ENCODE measurements around the gene OR10A7. TPM values are rescaled to one million over a fixed set of nuclear protein-coding genes. Genes with fewer than 3 reads are reported as not detected.
A peak's percentile ranks its signal among the peaks of the same experiment; 100 is the strongest.

The OR10A7 gene
- total RNA-seq, 1 experiment from 2014 or later: not detected

DNA sequence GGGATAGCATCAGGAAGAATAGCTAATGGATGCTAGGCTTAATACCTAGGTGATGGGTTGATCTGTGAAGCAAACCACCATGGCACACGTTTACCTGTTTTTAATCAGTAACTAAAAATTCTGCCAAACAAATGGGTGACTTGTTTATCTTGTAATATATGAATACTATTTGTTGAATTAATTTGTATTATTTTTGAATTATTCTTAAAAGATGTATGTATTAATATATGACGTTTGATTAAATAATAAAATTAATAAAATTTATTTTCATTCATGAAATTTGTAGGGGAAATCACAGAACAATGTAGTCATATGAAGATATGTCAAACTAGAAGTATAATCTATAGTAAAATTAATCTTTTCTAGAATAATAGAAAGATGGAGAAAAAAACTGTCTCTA lies 32.3 kb upstream of the OR10A7 start:
- ATAC-seq: no peak
- POLR2A ChIA-PET: no interaction called here
- CTCF ChIA-PET: interaction anchor here (0.7 to 1.0 kb wide), 2 partner anchors 156 to 430 kb away, joined by 3 to 8 read pairs; no protein-coding TSS in a partner anchor
- in situ Hi-C loops (cut with HindIII; ENCODE audit: low pct_unique_long_range_greater_than_20kb, low sequenced_read_pairs) (no loop called here), intact Hi-C loops (cut with micrococcal nuclease; ENCODE audit: unreplicated experiment) (no loop called here)
- Histone ChIP-seq H3K36me3 (ENCODE audit: control insufficient read depth, insufficient read depth, low read length) (no peaks in the 10 kb centered on the region), H3K9me3 (ENCODE audit: control insufficient read depth, insufficient read depth, low read depth, low read length) (no peaks in the 10 kb centered on the region), H3K27ac (ENCODE audit: low read length) (no peak overlapping the region), H3K4me3 (ENCODE audit: low read depth in 2 of 2, low read length in 2 of 2) (no peak overlapping the region), H3K27me3 (ENCODE audit: control insufficient read depth, insufficient read depth, low read length) (no peaks in the 10 kb centered on the region), H3K4me1 (ENCODE audit: control insufficient read depth, insufficient read depth, low read length) (no peaks in the 10 kb centered on the region)
- TF ChIP-seq TCF7L2 (IDR thresholded peaks at IDR 0.05; ENCODE audit: low read depth, low read length): no peak
- no peak for TF ChIP-seq SIN3A (IDR thresholded peaks at IDR 0.05; ENCODE audit: borderline replicate concordance, insufficient read depth, low read depth, low read length)
- no peak for TF ChIP-seq POLR2AphosphoS5 (IDR thresholded peaks at IDR 0.05; ENCODE audit: low read depth, low read length)
- TF ChIP-seq, protein P1, sequence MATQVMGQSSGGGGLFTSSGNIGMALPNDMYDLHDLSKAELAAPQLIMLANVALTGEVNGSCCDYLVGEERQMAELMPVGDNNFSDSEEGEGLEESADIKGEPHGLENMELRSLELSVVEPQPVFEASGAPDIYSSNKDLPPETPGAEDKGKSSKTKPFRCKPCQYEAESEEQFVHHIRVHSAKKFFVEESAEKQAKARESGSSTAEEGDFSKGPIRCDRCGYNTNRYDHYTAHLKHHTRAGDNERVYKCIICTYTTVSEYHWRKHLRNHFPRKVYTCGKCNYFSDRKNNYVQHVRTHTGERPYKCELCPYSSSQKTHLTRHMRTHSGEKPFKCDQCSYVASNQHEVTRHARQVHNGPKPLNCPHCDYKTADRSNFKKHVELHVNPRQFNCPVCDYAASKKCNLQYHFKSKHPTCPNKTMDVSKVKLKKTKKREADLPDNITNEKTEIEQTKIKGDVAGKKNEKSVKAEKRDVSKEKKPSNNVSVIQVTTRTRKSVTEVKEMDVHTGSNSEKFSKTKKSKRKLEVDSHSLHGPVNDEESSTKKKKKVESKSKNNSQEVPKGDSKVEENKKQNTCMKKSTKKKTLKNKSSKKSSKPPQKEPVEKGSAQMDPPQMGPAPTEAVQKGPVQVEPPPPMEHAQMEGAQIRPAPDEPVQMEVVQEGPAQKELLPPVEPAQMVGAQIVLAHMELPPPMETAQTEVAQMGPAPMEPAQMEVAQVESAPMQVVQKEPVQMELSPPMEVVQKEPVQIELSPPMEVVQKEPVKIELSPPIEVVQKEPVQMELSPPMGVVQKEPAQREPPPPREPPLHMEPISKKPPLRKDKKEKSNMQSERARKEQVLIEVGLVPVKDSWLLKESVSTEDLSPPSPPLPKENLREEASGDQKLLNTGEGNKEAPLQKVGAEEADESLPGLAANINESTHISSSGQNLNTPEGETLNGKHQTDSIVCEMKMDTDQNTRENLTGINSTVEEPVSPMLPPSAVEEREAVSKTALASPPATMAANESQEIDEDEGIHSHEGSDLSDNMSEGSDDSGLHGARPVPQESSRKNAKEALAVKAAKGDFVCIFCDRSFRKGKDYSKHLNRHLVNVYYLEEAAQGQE (IDR thresholded peaks at IDR 0.05; ENCODE audit: insufficient read depth in 1 of 2, low read depth in 2 of 2, low read length in 1 of 2): no peak
- TF ChIP-seq, protein P2, sequence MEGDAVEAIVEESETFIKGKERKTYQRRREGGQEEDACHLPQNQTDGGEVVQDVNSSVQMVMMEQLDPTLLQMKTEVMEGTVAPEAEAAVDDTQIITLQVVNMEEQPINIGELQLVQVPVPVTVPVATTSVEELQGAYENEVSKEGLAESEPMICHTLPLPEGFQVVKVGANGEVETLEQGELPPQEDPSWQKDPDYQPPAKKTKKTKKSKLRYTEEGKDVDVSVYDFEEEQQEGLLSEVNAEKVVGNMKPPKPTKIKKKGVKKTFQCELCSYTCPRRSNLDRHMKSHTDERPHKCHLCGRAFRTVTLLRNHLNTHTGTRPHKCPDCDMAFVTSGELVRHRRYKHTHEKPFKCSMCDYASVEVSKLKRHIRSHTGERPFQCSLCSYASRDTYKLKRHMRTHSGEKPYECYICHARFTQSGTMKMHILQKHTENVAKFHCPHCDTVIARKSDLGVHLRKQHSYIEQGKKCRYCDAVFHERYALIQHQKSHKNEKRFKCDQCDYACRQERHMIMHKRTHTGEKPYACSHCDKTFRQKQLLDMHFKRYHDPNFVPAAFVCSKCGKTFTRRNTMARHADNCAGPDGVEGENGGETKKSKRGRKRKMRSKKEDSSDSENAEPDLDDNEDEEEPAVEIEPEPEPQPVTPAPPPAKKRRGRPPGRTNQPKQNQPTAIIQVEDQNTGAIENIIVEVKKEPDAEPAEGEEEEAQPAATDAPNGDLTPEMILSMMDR (IDR thresholded peaks at IDR 0.05): no peak
- DNase-seq (ENCODE audit: low read depth, low spot score): no peak
- BruUV-seq (replicated peaks): no TSS peak

- H3K4me3 ChIP-seq (ENCODE audit: low read depth in 2 of 2, low read length in 2 of 2): no peak overlapping the region
- BruUV-seq (replicated peaks): no TSS peak
- ATAC-seq (peak; percentile 97), DNase-seq (ENCODE audit: low read depth, low spot score) (peak; percentile 81)
- no peaks in the 10 kb centered on the region for H3K9me3 ChIP-seq (ENCODE audit: control insufficient read depth, insufficient read depth, low read depth, low read length)
- CTCF ChIA-PET: interaction anchor here (0.7 to 1.0 kb wide), 3 partner anchors 156 to 430 kb away, joined by 3 to 8 read pairs (median 4); no protein-coding TSS in a partner anchor
- no peak overlapping the region for H3K27ac ChIP-seq (ENCODE audit: low read length)
- no peaks in the 10 kb centered on the region for H3K27me3 ChIP-seq (ENCODE audit: control insufficient read depth, insufficient read depth, low read length)
- no peaks in the 10 kb centered on the region for H3K4me1 ChIP-seq (ENCODE audit: control insufficient read depth, insufficient read depth, low read length)
- TF ChIP-seq SIN3A (IDR thresholded peaks at IDR 0.05; ENCODE audit: borderline replicate concordance, insufficient read depth, low read depth, low read length) (no peak), TCF7L2 (IDR thresholded peaks at IDR 0.05; ENCODE audit: low read depth, low read length) (no peak), POLR2AphosphoS5 (IDR thresholded peaks at IDR 0.05; ENCODE audit: low read depth, low read length) (no peak)
- TF ChIP-seq, protein P1 (IDR thresholded peaks at IDR 0.05; ENCODE audit: insufficient read depth in 1 of 2, low read depth in 2 of 2, low read length in 1 of 2): no peak
- TF ChIP-seq, protein P2 (IDR thresholded peaks at IDR 0.05): peak; percentile 67; the same call in 1 of the 2 replicates
- H3K36me3 ChIP-seq (ENCODE audit: control insufficient read depth, insufficient read depth, low read length): no peaks in the 10 kb centered on the region
- POLR2A ChIA-PET: no interaction called here
- in situ Hi-C loops (cut with HindIII; ENCODE audit: low pct_unique_long_range_greater_than_20kb, low sequenced_read_pairs) (no loop called here), intact Hi-C loops (cut with micrococcal nuclease; ENCODE audit: unreplicated experiment) (loop anchor here (1.0 kb wide), 1 partner anchor 430 kb away; no protein-coding TSS in a partner anchor)
Observed at GRCh38 chr12:55188974-55189556, 31.8 kb upstream of the OR10A7 start.
